T follicular helper cell (primary cell): ENCODE data around the gene METTL15.
"Not testable (repeated sequence)": the region's sequence is repeated elsewhere in the genome, so short reads cannot be mapped to it uniquely, and the experiment has no call there.

Experiments
- DNase-seq: peaks from one replicate; pipeline ENCODE4 v3.0.0-alpha.2; 2020; ENCODE audit warnings: low read depth

METTL15 gene

DNA sequence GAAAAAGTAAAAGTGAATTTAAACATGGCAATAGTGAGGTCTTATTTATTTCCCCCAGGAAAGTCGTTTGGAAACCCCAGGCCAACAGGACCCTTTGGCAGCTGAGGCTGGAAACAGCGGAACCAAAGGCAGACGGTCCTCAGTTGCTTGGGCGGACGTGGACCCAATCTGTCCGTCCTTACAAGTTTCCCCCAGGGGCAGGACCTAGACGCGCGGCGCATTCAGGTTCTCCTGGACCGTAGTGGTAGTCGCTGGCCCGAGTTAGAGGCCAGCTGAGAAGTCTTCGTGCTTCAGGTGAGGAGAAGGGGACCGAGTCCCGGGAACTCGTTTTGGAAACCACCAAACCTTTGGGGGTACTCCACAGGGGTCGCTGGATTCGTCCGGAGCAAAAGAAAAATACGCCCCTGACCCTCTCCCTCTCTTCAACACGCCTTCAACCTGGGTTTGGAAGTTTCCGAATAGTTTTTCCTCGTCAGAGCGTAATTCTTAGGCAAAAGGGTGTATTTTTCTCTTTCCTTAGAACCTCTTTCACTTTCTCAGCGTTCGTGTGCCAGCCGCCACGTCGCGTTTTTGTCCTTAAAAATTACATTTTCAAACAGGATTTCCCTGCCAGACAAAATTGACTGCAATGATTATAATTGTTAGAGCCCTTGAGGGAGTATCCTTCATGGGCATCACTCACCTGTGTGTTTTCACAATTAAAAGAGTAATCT is 2.1 kb downstream of the METTL15 start:
- DNase-seq: peak; percentile 16

DNA sequence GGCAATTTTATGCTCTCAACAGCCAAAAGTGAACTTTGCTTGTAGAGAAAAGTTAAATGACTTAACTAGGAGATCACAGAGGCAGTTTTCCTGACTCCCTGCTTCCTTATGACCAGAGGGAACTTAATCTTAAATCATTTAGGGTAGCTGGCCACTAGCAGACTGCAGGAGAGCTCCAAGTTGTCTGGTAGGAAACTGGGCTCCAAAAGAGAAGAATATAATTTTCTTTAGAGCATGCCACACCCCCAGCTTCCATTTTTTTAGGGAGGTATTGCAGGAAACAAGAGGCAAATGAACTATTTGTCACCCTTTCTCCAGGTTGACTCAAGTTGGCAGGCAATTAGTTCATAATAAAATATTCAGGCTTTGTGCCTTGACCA is 2.6 kb downstream of the METTL15 start:
- DNase-seq: no peak

DNA sequence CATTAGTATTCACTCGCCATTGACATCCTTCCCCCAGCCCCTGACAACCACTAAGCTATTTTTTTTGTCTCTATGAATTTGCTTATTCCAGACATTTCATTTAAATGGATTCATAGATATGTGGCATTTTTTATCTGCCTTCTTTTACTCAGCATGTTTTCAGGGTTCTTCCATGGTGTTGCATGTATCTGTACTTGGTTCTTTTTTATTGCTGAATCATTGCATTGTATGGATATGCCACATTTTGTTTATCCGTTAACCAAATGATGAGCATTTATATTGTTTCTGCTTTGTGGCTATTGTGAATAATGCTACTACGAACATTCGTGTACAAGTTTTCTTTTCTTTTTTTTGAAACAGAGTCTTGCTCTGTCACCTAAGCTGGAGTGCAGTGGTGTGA is 5.9 kb downstream of the METTL15 start:
- DNase-seq: no peak

DNA sequence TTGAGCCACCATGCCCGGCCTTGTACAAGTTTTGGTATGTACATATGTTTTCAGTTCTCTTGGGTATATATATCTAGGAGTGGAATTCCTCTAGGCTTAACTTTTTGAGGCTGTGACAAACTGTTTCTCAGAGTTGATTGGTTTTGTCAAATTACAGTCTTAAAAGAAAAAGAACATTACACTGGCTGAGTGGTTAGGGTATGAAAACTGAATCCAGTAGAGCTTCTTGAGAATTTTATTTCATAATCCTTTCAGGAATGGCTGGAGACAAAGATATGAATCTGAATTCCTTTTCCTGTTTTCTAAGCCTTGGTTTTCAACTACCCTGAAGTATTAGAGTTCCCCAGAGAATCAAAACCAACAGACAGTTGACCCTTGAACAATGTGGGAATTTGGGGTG is 6.5 kb downstream of the METTL15 start:
- no peak for DNase-seq

DNA sequence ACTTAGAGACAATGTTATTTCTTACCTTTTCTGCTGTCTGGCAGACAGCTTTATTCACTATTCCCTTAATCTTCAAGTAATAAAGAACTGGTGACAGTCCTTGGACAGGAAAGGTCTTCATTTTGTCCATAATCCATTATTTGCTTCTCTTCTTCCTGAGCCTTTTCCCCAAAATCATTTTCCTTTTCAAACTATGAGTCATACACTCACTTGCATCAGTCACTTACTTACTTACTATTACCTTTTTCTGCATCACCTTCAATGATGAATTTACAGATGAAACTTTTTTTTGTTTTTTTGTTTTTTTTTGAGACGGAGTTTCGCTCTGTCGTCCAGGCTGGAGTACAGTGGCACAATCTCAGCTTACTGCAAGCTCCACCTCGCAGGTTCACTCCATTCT is 9.5 kb downstream of the METTL15 start:
- DNase-seq: no peak

DNA sequence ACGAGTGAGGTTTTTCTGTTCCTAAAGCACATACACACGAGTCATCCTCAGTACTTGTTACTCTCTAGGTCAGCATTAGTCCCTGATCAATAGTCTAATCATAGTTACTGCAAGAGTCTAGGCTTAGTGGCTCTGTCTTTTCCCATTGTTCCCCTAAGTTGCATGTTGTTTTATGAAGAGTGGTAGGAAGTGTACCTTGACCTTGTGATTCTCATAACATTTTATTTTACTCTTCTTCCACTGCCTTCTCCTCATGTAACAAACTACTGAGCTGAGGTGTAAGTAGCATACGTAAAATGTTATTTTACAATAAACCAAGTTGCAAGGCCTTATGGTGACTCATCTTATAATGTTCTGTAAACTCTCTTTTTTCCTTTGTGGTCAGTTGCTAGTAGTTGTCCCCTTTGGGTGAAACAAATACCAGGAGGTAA is 15.0 kb downstream of the METTL15 start:
- no peak for DNase-seq

DNA sequence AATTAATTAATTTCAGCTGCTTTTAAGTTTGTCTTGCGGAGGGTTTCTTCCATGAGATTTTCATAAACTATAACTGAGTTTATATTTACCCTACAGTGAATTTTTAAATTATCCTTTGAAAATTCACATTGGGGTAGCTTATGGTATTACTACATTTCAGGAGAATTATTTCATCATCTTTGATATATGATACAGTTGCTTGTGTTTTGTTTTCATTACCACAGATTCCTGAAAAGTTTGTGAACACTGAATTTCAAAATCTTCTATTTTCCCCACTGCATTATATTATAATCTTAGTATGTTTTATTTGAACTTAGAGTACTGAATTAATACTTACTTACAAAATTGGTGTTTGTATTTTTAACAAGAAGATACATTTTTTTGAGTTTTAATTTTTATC is 24.4 kb downstream of the METTL15 start:
- no peak for DNase-seq

DNA sequence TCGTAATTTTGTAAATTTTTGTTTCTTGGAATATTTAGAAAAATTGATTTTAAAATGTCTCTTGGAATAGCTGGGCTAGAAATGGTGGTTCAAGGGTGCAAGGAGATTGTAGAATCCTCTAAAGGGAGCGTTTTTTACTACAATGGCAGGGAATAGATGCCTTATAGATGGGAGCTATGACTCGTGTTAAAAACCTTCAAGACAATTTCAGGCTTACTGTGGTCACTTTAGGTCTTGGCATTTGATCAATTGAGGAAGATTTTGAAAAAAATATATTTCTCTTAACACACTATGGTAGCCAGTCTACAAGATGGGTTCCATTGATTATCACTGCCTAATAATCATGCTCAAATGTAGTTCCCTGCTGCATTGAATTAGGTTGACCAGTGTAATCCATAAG is 25.0 kb downstream of the METTL15 start:
- no peak for DNase-seq

DNA sequence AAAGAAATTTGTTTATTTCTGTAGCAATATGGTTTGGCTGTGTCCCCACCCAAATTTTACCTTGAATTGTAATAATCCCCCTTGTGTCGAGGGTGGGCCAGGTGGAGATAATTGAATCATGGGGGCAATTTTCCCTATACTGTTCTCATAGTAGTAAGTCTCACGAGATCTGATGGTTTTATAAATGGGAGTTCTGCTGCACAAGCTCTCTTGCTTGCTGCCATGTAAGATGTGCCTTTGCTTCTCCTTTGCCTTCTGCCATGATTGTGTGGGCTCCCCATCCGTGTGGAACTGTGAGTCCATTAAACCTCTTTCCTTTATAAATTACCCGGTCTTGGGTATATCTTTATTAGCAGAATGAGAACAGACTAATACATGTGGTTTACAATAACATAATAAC is 28.0 kb downstream of the METTL15 start:
- not testable (repeated sequence) for DNase-seq

DNA sequence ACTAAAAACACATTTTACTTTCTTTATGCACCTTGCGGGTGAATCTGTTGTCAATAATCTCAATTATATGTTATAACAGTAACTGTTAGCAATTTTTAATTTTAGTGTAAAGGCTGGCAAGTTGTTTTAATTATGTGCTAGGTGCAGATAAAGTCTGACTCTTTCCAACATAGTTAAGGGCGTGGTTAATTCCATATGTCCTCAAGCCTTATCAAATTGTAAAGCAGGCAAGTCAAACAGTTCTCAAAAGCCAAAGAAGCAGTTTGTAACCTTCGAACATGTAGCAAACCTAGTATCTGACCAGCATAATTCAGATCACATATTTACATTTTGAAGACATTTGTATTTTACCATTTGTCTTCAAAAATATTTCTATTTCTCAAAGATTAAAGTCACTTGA is 29.2 kb downstream of the METTL15 start:
- DNase-seq: no peak

DNA sequence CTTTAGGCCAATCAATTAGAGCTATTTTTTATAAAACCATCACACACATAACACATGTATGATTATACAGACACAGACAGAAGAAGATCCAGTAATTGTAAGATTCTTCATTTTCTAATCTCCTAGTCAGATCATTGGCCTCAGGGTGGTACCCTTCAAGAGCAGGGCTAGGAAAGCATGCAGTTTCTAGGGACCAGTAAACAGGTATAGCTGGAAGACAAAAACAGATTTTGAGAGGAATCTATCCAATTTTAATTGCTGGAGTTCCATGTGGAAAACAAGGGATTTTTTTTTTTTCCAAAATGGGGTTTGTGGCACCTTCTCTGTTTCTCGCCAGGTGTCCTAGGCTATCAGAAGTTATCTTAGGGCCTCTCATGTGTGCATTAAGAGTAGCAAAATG is 29.6 kb downstream of the METTL15 start:
- no peak for DNase-seq

DNA sequence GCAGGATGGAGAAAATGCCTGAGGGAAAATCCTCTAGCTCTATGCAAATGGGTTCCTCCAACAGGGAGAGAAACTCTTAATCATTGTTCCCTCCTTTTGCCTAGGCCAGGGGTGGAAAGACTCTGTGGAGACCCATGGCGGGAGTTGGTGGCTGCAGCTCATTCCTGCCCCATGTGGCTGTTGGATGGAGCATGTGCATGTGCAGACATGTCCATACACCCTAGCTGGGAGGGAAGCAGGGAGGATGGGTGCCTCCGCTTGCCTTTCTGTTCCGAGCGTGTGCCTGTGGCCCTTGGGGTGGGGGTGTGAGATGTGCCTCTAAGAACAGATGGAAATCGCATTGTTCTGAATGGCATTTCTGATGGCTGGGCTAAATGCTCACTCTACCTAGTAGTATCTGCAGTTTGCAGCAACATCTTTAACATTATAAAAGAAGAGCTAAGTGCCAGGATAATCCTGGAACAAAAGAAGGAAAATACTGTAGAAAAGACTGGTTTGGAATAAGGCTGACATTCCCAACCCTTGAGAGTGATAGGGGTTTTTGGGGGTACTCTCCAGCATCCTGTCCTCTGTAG is 31.7 kb downstream of the METTL15 start:
- DNase-seq: no peak

DNA sequence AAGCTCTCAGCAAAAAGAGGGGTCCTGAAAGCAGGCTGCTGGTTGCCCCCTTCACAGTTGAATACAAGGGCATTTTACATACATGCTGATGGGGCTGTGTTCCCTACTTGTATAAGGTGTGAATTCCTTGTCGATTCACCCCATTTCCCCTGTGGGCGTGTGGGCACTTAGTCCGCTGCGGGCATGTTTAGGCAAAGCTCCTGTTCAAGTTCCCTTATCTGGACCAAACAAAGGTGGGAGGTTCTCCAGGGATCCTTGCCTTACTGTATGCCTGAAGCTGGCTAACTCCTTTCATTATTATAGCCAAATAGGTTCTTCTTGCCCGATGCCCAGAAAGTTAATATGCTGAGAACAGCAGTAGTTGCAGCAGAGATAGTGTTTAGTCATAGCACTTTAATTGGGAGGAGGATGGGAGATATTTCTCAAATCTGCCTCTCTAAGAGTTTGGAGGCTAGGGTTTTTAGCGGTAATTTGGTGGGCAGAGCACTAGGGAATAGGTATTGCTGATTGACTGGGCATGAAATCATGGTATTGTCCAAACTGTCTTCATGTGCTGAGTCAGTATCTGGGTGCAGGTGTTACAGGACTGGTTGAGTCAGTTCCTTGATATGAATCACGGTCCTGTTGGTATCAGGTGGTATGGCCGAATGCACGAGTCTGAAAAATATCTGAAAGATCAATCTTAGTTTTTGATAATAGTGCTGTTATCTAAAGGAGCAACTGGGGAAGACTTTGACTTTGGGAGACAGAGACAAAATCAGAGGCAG is 32.7 kb downstream of the METTL15 start:
- no peak for DNase-seq

DNA sequence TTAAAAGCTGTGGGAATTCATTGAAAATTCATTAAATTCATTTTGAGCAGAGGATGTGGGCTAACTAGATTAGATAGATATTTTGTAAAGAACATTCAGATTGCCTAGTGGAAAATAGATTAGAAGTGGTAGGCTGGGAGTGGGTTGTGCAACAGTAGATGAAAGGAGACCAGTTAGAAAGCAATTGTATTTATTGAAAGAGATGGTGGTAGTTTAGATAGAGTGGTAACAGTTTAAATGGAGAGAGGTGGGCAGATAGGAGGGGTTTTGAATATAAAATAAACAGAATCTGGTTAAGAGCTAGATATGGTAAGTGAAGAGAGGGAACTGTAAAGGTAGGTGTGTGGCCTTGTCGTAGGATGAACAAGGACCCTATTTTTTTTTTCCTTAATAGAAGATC is 34.5 kb downstream of the METTL15 start:
- no peak for DNase-seq

DNA sequence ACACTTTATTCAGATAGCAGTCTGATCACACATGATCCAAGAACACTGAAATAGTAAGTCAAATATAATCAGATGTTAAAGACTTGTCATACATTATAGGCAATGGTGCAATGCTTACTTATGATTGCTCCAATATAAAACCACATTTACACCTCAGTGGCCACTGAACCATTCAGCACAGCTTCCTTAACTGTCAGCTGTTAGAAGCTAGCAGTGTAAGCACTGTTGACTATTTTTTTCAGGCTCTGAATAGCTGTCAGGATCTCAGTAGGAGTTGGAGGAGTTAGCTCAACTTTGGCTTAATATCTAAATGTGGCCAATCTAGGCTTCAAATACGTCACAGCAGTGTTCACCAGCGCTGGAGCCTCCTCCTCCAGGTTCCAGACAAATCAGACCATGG is 36.6 kb downstream of the METTL15 start:
- DNase-seq: no peak

DNA sequence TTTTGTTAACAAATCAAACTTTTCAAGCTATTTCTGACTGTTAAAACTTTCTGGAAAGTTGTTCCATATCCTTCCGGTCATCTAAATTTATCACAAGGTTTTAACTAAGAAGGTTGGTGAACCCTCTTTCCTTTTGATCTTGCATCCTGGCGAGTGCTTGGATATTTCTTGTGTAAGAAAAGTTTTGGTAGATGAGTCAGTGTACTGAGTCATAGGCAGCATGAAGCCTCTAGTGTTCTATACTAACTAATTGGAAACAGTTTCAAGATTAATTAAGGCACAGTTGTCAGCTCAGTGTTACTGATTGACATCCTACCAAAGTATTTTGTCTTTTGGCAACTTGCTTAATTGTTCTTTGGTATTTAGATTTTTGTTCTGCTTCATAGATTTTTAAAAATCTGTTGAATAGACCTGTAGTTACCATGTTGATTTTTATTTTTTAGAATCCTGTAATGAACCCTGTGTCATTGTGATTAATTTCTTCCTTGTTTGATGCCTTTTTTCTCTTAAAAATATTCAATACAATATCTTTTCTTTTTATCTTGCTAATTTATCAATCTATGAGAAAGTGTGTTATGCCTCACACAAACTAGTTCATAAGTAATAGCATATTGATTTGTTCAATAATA is 38.0 kb downstream of the METTL15 start:
- DNase-seq: no peak

DNA sequence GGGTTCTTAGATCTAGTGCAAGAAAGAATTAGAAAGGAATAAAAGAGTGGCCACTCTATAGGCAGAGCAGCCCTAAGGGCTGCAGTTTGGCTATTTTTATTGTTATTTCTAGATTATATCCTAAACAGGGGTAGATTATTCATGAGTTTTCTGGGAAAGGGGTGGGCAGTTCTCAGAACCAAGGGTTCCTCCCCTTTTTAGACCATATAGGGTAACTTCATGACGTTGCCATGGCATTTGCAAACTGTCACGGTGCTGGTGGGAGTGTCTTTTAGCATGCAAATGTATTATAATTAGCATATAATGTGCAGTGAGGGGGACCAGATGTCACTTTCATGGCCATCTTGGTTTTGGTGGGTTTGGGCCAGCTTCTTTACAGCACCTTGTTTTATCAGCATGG is 44.6 kb downstream of the METTL15 start:
- DNase-seq: no peak

DNA sequence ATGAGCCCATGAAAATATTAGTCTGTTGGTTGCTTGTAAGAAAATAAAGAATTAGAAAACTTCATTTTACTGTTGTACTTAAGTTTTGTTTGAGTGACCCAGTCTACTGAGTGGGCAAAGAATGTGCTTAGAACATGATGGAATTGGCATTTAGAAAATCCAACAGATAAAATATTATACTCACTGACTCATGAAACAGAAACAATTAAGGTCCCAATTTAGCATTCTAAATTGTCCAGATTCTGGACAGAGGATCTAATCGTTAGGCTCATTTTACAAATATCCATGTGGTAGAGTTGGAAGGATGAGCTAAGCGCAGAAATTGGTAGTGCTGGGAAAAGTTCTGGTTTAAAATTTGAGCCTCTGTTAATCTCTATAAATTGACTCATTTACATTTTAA is 45.4 kb downstream of the METTL15 start:
- no peak for DNase-seq

DNA sequence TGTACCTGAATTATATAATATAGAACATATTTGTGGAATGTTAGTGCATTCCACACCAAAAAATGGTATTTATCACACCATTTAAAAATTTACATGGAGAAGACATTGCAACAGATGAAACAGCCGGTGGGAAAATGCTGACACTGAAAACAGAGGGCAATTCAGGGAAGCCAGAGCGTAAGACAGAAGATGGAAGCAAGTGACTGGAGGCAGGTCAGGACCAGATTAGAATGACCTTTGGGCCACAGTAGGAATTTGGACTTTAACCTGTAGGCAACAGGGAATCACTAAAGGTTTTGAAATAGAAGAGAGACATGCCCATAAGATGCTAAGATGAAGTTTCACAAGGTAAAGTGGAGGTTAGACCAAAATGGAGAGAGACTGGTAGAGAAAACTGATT is 60.5 kb downstream of the METTL15 start:
- DNase-seq: no peak

DNA sequence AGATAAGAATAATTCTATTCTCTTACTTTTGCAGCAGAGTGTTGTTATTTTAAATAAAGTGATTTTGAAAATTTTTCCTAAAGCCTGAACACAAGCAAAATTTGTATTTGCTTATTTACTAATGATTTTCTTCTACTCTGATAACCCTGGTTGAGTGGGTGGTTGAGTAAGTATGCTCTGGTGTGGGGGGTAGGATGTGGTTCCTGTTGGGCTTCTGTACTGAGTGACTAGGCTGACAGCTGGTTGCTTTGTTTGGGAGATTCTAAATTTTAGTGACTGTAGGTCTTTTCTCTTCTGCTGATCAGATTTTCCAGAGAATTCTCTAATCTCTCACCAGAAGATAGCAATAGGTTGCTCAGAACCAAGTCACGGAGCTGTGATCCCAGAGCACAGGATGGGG is 61.6 kb downstream of the METTL15 start:
- no peak for DNase-seq

DNA sequence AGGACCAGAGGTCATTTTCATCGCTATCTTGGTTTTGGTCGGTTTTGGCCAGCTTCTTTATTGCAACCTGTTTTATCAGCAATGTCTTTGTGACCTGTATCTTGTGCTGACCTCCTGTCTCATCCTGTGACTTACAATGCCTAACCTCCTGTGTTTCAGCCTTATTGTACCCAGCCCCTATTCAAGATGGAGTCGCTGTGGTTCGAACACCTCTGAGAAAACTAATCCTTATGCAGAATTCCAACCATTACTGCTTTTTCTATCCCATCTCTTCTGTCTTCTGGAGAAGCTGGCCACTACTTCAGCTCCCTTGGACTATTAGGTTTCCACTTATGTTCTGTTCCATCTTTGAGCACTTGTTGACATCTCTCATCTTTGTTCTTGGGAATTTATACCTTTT is 62.6 kb downstream of the METTL15 start:
- no peak for DNase-seq

DNA sequence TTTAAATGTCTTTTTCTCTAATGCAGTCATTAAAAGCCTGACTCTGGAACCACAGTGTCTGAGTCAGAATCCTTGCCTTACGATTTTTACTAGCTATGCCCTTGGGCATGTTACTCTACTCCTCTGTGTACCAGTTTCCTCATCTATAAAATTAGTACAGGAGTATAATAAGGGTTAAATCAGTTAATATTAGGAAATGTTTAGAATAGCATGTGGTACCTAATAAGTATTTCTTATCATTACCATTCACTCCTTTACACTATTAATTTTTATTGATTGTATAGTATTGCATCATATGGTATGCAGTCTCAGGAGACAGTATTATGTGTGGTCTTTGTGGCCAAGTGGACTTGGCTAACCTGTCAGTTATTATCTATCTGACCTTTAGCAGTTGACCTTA is 68.2 kb downstream of the METTL15 start:
- DNase-seq: no peak

DNA sequence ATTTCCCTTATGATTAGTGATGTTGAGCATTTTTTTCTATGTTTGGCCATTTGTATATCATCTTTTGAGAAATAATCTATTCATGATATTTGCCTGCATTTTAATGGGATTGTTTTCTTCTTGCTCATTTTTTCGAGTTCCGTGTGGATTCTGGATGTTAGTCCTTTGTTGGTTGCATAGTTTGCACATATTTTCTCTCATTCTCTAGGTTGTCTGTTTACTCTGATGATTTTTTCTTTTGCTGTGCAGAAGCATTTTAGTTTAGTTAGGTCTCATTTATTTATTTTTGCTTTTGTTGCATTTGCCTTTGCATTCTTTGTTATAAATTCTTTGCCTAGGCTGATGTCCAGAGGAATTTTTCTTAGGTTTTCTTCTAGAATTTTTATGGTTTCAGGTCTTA is 87.3 kb downstream of the METTL15 start:
- no peak for DNase-seq
